Esophagus squamous epithelium (tissue), 4 donors: ENCODE results near the gene ACSL1.

Source experiments
- POLR2A ChIP-seq, 4 donors: fragments of 450-650 bp; IDR thresholded peaks; one replicate each; pipeline ENCODE4 v1.6.1; 2017; ENCODE audit warnings: antibody characterized with exemption in 4 of 4, mild to moderate bottlenecking in 4 of 4, moderate library complexity in 3 of 4
- TF ChIP-seq, protein P1 (sequence below), 6 experiments: fragments of 450-650 bp in 4 of 6; fragments of 200-600 bp in 2 of 6; sonication (generic) in 2 of 6; IDR thresholded peaks; one replicate each; pipeline ENCODE4 v1.5.1; 2016 to 2019; ENCODE audit warnings: antibody characterized with exemption in 6 of 6, mild to moderate bottlenecking in 4 of 6, moderate library complexity in 4 of 6

DNA sequence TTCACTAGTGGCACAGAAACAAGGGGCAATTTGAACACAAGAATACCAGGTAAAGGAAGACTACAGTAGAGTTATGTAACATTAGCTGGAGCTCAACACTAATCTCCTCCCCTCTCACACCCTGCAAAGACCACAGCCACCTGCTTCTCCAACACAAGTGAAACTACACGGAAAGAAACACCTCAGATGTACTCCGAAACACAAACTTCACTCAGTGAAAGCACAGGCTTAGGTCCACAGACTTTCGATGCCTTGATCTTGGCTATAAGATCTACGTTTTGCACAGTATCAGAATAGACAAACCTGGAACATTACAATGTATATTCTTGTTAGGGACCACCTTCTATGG is 7.6 kb downstream of the ACSL1 start:
- TF ChIP-seq, protein P1, sequence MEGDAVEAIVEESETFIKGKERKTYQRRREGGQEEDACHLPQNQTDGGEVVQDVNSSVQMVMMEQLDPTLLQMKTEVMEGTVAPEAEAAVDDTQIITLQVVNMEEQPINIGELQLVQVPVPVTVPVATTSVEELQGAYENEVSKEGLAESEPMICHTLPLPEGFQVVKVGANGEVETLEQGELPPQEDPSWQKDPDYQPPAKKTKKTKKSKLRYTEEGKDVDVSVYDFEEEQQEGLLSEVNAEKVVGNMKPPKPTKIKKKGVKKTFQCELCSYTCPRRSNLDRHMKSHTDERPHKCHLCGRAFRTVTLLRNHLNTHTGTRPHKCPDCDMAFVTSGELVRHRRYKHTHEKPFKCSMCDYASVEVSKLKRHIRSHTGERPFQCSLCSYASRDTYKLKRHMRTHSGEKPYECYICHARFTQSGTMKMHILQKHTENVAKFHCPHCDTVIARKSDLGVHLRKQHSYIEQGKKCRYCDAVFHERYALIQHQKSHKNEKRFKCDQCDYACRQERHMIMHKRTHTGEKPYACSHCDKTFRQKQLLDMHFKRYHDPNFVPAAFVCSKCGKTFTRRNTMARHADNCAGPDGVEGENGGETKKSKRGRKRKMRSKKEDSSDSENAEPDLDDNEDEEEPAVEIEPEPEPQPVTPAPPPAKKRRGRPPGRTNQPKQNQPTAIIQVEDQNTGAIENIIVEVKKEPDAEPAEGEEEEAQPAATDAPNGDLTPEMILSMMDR (IDR thresholded peaks at IDR 0.05), result no peak
- no peak for TF ChIP-seq POLR2A (IDR thresholded peaks at IDR 0.05)
